PC-3 (cell line): ENCODE measurements around the gene FAM163B.

ENCODE experiments used
- EZH2 ChIP-seq: fragments of 300-600 bp; sonication (generic); IDR thresholded peaks from one replicate; pipeline ENCODE4 v1.6.1; 2017; ENCODE audit warnings: antibody characterized with exemption, mild to moderate bottlenecking, low read length; ENCODE audit not compliant: unreplicated experiment
- EZH2phosphoT487 ChIP-seq: fragments of 300-600 bp; sonication (generic); IDR thresholded peaks from 2 replicates; pipeline ENCODE4 v1.6.1; 2018; ENCODE audit warnings: mild to moderate bottlenecking, antibody characterized with exemption, low read length, borderline replicate concordance
- TF ChIP-seq, protein P1 (sequence below): fragments of 300-600 bp; sonication (generic); conservative IDR thresholded peaks from 2 replicates; pipeline ENCODE4 v1.5.1; 2017; ENCODE audit warnings: antibody characterized with exemption, low read depth, mild to moderate bottlenecking, low read length

DNA sequence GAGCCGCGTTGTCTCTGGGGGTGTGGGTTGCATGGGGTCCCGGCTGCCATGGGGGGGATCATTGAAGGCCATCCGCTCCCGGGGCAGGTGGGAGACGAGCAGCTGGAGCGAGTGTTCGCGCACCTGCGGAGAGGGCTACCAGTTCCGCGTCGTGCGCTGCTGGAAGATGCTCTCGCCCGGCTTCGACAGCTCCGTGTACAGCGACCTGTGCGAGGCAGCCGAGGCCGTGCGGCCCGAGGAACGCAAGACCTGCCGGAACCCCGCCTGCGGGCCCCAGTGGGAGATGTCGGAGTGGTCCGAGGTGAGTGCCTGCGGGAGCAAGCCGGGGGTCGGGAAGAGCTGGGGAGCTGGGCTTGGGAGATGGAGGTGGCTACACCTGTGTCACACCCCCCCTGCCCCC lies 41.0 kb downstream of the FAM163B start:
- TF ChIP-seq, protein P1, sequence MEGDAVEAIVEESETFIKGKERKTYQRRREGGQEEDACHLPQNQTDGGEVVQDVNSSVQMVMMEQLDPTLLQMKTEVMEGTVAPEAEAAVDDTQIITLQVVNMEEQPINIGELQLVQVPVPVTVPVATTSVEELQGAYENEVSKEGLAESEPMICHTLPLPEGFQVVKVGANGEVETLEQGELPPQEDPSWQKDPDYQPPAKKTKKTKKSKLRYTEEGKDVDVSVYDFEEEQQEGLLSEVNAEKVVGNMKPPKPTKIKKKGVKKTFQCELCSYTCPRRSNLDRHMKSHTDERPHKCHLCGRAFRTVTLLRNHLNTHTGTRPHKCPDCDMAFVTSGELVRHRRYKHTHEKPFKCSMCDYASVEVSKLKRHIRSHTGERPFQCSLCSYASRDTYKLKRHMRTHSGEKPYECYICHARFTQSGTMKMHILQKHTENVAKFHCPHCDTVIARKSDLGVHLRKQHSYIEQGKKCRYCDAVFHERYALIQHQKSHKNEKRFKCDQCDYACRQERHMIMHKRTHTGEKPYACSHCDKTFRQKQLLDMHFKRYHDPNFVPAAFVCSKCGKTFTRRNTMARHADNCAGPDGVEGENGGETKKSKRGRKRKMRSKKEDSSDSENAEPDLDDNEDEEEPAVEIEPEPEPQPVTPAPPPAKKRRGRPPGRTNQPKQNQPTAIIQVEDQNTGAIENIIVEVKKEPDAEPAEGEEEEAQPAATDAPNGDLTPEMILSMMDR, result no peak
- TF ChIP-seq EZH2 (no peak), EZH2phosphoT487 (no peak)
